GM21390 (cell line): ENCODE data around the gene SFN.

Experiments
- ATAC-seq: cut with Tn5 transposase; IDR thresholded peaks from one replicate; pipeline ENCODE4 v1.9.1; 2021; ENCODE audit not compliant: unreplicated experiment

The SFN gene

DNA sequence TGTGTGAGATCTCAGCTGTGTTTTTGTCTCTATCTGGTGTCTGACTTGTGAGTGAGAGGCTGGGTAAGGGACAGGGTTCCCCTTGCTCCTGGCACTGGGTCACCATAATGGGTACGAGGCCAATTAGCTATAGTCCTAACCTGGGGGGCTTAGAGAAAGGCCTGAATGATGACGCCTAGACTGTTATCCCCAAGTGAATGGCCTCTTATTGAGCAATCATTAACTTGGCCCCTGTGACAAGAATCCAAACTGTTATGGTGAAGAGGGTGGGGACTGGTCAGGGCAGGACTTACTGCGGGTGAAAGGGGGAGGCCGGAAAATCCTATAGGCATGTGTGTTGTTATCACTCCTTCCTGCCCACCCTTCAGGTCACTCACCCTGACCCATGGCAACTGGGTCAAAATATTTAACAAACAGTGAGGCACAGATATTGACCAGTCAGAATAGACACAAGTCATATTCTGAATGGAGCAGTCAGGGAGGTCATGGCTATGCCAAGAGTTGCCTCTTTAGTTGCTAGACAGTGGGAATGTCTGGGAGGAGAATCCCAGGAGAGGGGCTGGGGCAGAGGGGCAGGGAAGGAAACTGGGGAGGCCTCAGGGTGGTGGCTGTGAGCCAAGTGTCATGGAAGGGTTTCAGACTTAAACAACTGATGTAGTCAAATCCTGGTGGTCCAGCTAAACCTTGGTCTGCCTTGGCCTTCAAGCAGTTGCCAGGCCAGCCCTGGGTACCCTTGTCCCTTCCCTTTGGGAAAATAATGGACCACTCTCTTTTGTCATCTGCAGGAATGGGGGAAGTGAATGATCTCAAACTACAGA, 47.6 kb downstream of the SFN start:
- no peak for ATAC-seq

DNA sequence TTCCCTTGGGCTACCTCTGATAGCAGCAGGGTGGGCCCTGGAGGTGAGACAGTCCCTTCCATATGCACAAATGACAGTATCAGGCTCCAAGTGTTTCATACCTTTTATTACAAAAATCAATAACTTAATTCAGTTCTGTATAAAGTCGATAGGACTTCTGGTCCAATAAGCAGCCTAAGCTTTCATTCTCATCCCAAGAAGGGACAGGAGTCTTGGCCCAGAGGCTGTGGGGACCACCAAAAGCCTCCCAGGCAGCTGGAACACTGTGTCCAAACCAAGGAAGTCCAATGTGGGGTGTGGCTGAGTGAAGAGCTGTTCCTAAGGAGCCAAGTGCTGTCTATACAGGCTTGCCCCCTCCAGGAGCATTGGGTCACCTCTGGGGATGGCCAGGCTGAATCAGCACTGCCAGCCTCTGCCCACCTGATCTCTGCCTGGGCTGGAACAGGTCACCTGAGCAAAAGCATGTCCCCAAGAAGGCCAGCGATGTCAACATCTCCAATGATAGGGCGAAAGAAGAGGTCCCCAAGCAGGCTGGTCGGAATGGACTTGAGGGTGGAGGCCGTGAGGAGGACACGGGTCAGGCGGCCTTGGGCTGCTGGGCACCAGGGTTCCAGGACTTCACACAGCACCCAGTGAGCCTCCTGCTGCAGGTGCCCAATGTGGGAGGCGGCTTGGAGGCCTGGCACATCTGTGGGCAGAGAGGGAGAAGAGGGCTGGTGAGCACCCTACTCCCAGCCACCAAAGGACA, 48.6 kb downstream of the SFN start:
- no peak for ATAC-seq

DNA sequence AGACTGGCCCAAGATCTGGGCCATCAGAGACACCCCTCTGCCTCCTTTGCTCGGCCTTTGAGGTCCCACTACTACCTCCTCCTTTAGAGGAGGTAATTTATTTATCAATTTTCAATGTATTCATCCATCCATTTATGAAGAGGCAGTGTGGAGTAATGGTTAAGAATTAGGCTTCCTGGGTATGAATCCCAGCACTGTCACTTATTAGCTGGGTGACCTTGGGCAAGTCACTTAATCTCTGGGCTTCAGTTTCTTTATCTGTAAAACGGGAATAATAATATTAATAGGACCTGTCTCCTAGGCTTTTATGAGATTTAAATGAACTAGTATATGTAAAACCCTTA, 49.2 kb downstream of the SFN start:
- no peak for ATAC-seq

DNA sequence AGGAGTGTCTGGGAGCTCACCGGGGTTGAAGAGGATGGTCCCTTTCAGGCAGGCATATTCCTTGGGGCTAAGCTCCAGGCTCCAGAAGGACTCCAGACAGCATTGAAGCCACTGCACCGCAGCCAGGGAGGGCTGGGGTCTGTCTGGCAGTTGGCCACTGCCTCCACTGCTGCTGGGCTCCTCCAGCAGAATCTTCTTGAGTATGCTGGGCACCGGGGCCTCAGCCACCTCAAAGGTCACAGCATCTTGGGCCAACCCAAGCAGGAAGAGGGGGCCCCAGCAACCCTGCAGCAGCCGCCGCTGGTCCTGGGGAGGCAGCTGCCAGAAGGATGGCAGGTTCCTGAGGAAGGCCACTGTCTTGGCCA, 50.4 kb downstream of the SFN start:
- no peak for ATAC-seq
